Measurements from ENCODE around the gene IGLL5. TPM values are rescaled to one million over a fixed set of nuclear protein-coding genes. Genes with fewer than 3 reads are reported as not detected.
"Not testable (repeated sequence)": the region's sequence is repeated elsewhere in the genome, so short reads cannot be mapped to it uniquely, and the experiment has no call there.

IGLL5 gene
- total RNA-seq, 1 donor: not detected

- no peak for TF ChIP-seq CTCF (IDR thresholded peaks at IDR 0.05; ENCODE audit: insufficient read depth, low read depth, low read length)
- H3K4me3 ChIP-seq (ENCODE audit: low read depth, low read length): no peak overlapping the region
- no peak for DNase-seq (ENCODE audit: low read depth)
Measured at GRCh38 chr22:22897947-22898346, 10.3 kb downstream of the IGLL5 start.

- DNase-seq (ENCODE audit: low read depth); H3K4me3 ChIP-seq (ENCODE audit: low read depth, low read length): not testable (repeated sequence)
Measured at GRCh38 chr22:22898411-22898950, 10.9 kb downstream of the IGLL5 start.

GRCh38 chr22:22899342-22900080 lies 11.9 kb downstream of the IGLL5 start:
- not testable (repeated sequence) for H3K4me3 ChIP-seq (ENCODE audit: low read depth, low read length); DNase-seq (ENCODE audit: low read depth)

- H3K4me3 ChIP-seq (ENCODE audit: low read depth, low read length); DNase-seq (ENCODE audit: low read depth): not testable (repeated sequence)
Measured at GRCh38 chr22:22900527-22901205, 13.1 kb downstream of the IGLL5 start.

- no peak for TF ChIP-seq CTCF (IDR thresholded peaks at IDR 0.05; ENCODE audit: insufficient read depth, low read depth, low read length)
- DNase-seq (ENCODE audit: low read depth): no peak
- no peak overlapping the region for H3K4me3 ChIP-seq (ENCODE audit: low read depth, low read length)
Measured at GRCh38 chr22:22901578-22902218, 14.1 kb downstream of the IGLL5 start.

- no peak for DNase-seq (ENCODE audit: low read depth)
Measured at GRCh38 chr22:22902247-22903001, 14.8 kb downstream of the IGLL5 start.

GRCh38 chr22:22903355-22903777 lies 15.8 kb downstream of the IGLL5 start:
- TF ChIP-seq CTCF (IDR thresholded peaks at IDR 0.05; ENCODE audit: insufficient read depth, low read depth, low read length): no peak
- no peak for DNase-seq (ENCODE audit: low read depth)
- H3K4me3 ChIP-seq (ENCODE audit: low read depth, low read length): no peak overlapping the region

More at GRCh38 chr22:22902247-22903001, 14.8 kb downstream of the IGLL5 start:
- H3K4me3 ChIP-seq (ENCODE audit: low read depth, low read length): no peak overlapping the region
- TF ChIP-seq CTCF (IDR thresholded peaks at IDR 0.05; ENCODE audit: insufficient read depth, low read depth, low read length): no peak

- not testable (repeated sequence) for DNase-seq (ENCODE audit: low read depth); H3K4me3 ChIP-seq (ENCODE audit: low read depth, low read length)
Measured at GRCh38 chr22:22903781-22904192, 16.2 kb downstream of the IGLL5 start.

- H3K4me3 ChIP-seq (ENCODE audit: low read depth, low read length); DNase-seq (ENCODE audit: low read depth): not testable (repeated sequence)
Measured at GRCh38 chr22:22904736-22905135, 17.1 kb downstream of the IGLL5 start.

GRCh38 chr22:22906391-22906790 lies 18.8 kb downstream of the IGLL5 start:
- not testable (repeated sequence) for H3K4me3 ChIP-seq (ENCODE audit: low read depth, low read length); DNase-seq (ENCODE audit: low read depth)
